ENCODE measurements around the gene SAMD5. TPM values are rescaled to one million over a fixed set of nuclear protein-coding genes. Genes with fewer than 3 reads are reported as not detected.
"Not testable (repeated sequence)": the region's sequence is repeated elsewhere in the genome, so short reads cannot be mapped to it uniquely, and the experiment has no call there.

Gene SAMD5
- total and polyA plus RNA-seq, 5 experiments from 2014 or later: not detected

GRCh38 chr6:147530132-147531060 lies 21.9 kb downstream of the SAMD5 start:
- Mint-ChIP-seq H3K4me1 (peaks cover 10 to 16% (median 12%) of the 10 kb centered on the region in 4 donors), H3K27ac (no peak overlapping the region), H3K27me3 (peaks cover 18 to 30% (median 22%) of the 10 kb centered on the region in 5 donors), H3K9me3 (peaks cover 0 to 2% (median 0%) of the 10 kb centered on the region in 9 donors), H3K4me3 (peak overlapping the region in 4 of 10 donors; percentile 6 to 25 (median 16)), H3K36me3 (no peaks in the 10 kb centered on the region)
- POLR2A ChIA-PET: no interaction called here
- DNase-seq (peak in 2 of 10 donors; percentile 16 to 18), ATAC-seq (peak in 1 of 2 donors; percentile 71)

GRCh38 chr6:147531321-147531720 lies 22.8 kb downstream of the SAMD5 start:
- Mint-ChIP-seq H3K36me3 (no peaks in the 10 kb centered on the region), H3K27ac (no peak overlapping the region), H3K9me3 (peaks cover 0 to 2% (median 0%) of the 10 kb centered on the region in 9 donors), H3K4me3 (no peak overlapping the region), H3K4me1 (peaks cover 10 to 16% (median 12%) of the 10 kb centered on the region in 4 donors), H3K27me3 (peaks cover 18 to 27% (median 20%) of the 10 kb centered on the region in 5 donors)
- POLR2A ChIA-PET: no interaction called here
- DNase-seq: no peak
- no peak for ATAC-seq

- Mint-ChIP-seq H3K4me1 (peaks cover 10 to 16% (median 12%) of the 10 kb centered on the region in 4 donors), H3K9me3 (no peaks in the 10 kb centered on the region), H3K4me3 (no peak overlapping the region), H3K36me3 (no peaks in the 10 kb centered on the region), H3K27me3 (peaks cover 14 to 24% (median 16%) of the 10 kb centered on the region in 5 donors), H3K27ac (no peak overlapping the region)
- no peak for ATAC-seq
- POLR2A ChIA-PET: no interaction called here
- DNase-seq: no peak
These were observed 25.8 kb downstream of the SAMD5 start for GRCh38 chr6:147534116-147534860.

GRCh38 chr6:147538821-147539220 lies 30.3 kb downstream of the SAMD5 start:
- Mint-ChIP-seq H3K4me3 (no peak overlapping the region), H3K36me3 (peaks cover 0 to 8% (median 0%) of the 10 kb centered on the region in 3 donors), H3K27me3 (peaks cover 8 to 35% (median 15%) of the 10 kb centered on the region in 5 donors), H3K9me3 (peaks cover 0 to 22% (median 6%) of the 10 kb centered on the region in 9 donors), H3K27ac (no peak overlapping the region), H3K4me1 (no peaks in the 10 kb centered on the region)
- ATAC-seq (no peak), DNase-seq (no peak)
- POLR2A ChIA-PET: no interaction called here

- Mint-ChIP-seq H3K27ac (no peak overlapping the region), H3K4me3 (no peak overlapping the region), H3K9me3 (peaks cover 0 to 22% (median 6%) of the 10 kb centered on the region in 9 donors), H3K27me3 (peaks cover 6 to 28% (median 11%) of the 10 kb centered on the region in 5 donors), H3K36me3 (peaks cover 0 to 8% (median 0%) of the 10 kb centered on the region in 3 donors), H3K4me1 (no peaks in the 10 kb centered on the region)
- no peak for DNase-seq
- ATAC-seq: no peak
- POLR2A ChIA-PET: no interaction called here
These were observed 31.6 kb downstream of the SAMD5 start for GRCh38 chr6:147540075-147540474.

GRCh38 chr6:147542436-147542835 lies 33.9 kb downstream of the SAMD5 start:
- ATAC-seq, H3K4me3 Mint-ChIP-seq, DNase-seq, H3K27ac Mint-ChIP-seq, H3K36me3 Mint-ChIP-seq, H3K4me1 Mint-ChIP-seq, POLR2A ChIA-PET: not testable (repeated sequence)
- Mint-ChIP-seq H3K27me3 (peaks cover 8 to 28% (median 13%) of the 10 kb centered on the region in 5 donors), H3K9me3 (peaks cover 0 to 22% (median 6%) of the 10 kb centered on the region in 9 donors)

- no peak for ATAC-seq
- no peaks in the 10 kb centered on the region for H3K4me1 Mint-ChIP-seq
These were observed 35.9 kb downstream of the SAMD5 start for GRCh38 chr6:147544420-147544819.

GRCh38 chr6:147546501-147547368 lies 38.2 kb downstream of the SAMD5 start:
- no peak for ATAC-seq
- H3K27me3 Mint-ChIP-seq: peaks cover 4 to 17% (median 6%) of the 10 kb centered on the region in 5 donors

More at GRCh38 chr6:147544420-147544819, 35.9 kb downstream of the SAMD5 start:
- Mint-ChIP-seq H3K9me3 (peaks cover 0 to 22% (median 7%) of the 10 kb centered on the region in 9 donors), H3K27me3 (peaks cover 6 to 28% (median 14%) of the 10 kb centered on the region in 5 donors), H3K36me3 (peaks cover 0 to 8% (median 0%) of the 10 kb centered on the region in 3 donors), H3K27ac (no peak overlapping the region), H3K4me3 (no peak overlapping the region)
- POLR2A ChIA-PET: no interaction called here
- DNase-seq: no peak

GRCh38 chr6:147547369-147547902 lies 38.9 kb downstream of the SAMD5 start:
- no peak for DNase-seq
- Mint-ChIP-seq H3K36me3 (no peaks in the 10 kb centered on the region), H3K4me3 (no peak overlapping the region), H3K4me1 (no peaks in the 10 kb centered on the region), H3K27me3 (peaks cover 2 to 10% (median 6%) of the 10 kb centered on the region in 5 donors), H3K27ac (no peak overlapping the region), H3K9me3 (peaks cover 0 to 7% (median under 1%) of the 10 kb centered on the region in 9 donors)
- POLR2A ChIA-PET: no interaction called here
- no peak for ATAC-seq

More at GRCh38 chr6:147546501-147547368, 38.2 kb downstream of the SAMD5 start:
- POLR2A ChIA-PET: no interaction called here
- no peaks in the 10 kb centered on the region for H3K4me1 Mint-ChIP-seq
- peaks cover 0 to 14% (median 3%) of the 10 kb centered on the region in 9 donors for H3K9me3 Mint-ChIP-seq
- H3K27ac Mint-ChIP-seq: no peak overlapping the region
- H3K36me3 Mint-ChIP-seq: peaks cover 0 to under 1% (median 0%) of the 10 kb centered on the region in 3 donors
- H3K4me3 Mint-ChIP-seq: no peak overlapping the region
- DNase-seq: no peak

GRCh38 chr6:147548921-147549475 lies 40.5 kb downstream of the SAMD5 start:
- Mint-ChIP-seq H3K9me3 (peaks cover 0 to 3% (median 0%) of the 10 kb centered on the region in 9 donors), H3K36me3 (no peaks in the 10 kb centered on the region), H3K27ac (no peak overlapping the region), H3K4me1 (no peaks in the 10 kb centered on the region), H3K4me3 (no peak overlapping the region), H3K27me3 (peaks cover 0 to 10% (median 3%) of the 10 kb centered on the region in 5 donors)
- ATAC-seq (no peak), DNase-seq (no peak)
- POLR2A ChIA-PET: no interaction called here

- H3K36me3 Mint-ChIP-seq: no peaks in the 10 kb centered on the region
- H3K4me1 Mint-ChIP-seq: no peaks in the 10 kb centered on the region
- ATAC-seq (no peak), DNase-seq (no peak)
- H3K27ac Mint-ChIP-seq: no peak overlapping the region
- POLR2A ChIA-PET: no interaction called here
- H3K4me3 Mint-ChIP-seq: no peak overlapping the region
- peaks cover 0 to 3% (median 0%) of the 10 kb centered on the region in 9 donors for H3K9me3 Mint-ChIP-seq
- peaks cover 0 to 10% (median 3%) of the 10 kb centered on the region in 5 donors for H3K27me3 Mint-ChIP-seq
These were observed 41.0 kb downstream of the SAMD5 start for GRCh38 chr6:147549531-147549930.

Data from naive thymus-derived CD8-positive, alpha-beta T cell (primary cell).